ENCODE measurements around the gene ZBTB7C. TPM values are rescaled to one million over a fixed set of nuclear protein-coding genes. Genes with fewer than 3 reads are reported as not detected.

ZBTB7C gene
- total and polyA plus RNA-seq, 2 of the 8 experiments (the other 6 are each of a cell fraction or from before 2014, with no cell fraction given), result 0.15 to 0.45 TPM

- TF ChIP-seq, protein P1, sequence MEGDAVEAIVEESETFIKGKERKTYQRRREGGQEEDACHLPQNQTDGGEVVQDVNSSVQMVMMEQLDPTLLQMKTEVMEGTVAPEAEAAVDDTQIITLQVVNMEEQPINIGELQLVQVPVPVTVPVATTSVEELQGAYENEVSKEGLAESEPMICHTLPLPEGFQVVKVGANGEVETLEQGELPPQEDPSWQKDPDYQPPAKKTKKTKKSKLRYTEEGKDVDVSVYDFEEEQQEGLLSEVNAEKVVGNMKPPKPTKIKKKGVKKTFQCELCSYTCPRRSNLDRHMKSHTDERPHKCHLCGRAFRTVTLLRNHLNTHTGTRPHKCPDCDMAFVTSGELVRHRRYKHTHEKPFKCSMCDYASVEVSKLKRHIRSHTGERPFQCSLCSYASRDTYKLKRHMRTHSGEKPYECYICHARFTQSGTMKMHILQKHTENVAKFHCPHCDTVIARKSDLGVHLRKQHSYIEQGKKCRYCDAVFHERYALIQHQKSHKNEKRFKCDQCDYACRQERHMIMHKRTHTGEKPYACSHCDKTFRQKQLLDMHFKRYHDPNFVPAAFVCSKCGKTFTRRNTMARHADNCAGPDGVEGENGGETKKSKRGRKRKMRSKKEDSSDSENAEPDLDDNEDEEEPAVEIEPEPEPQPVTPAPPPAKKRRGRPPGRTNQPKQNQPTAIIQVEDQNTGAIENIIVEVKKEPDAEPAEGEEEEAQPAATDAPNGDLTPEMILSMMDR (IDR thresholded peaks at IDR 0.05; ENCODE audit: control extremely low read depth in 1 of 3, insufficient read depth in 1 of 3, low read depth in 1 of 3, low read length in 3 of 3), result peak in 1 of 3 experiments; percentile 28; a peak in 1 of 4 replicates
- TF ChIP-seq ASH2L (IDR thresholded peaks at IDR 0.05; ENCODE audit: low read length) (peak; percentile 74), POLR2A (IDR thresholded peaks at IDR 0.05; ENCODE audit: control extremely low read depth in 1 of 2, low read depth in 2 of 2, low read length in 2 of 2) (peak in 1 of 2 experiments; percentile 53; a peak in 1 of 3 replicates), CBX8 (IDR thresholded peaks at IDR 0.05; ENCODE audit: borderline replicate concordance, low read depth, low read length) (no peak), CHD1 (IDR thresholded peaks at IDR 0.05; ENCODE audit: low read depth, low read length) (no peak), SIRT6 (IDR thresholded peaks at IDR 0.05; ENCODE audit: low read length) (no peak), BACH1 (IDR thresholded peaks at IDR 0.05; ENCODE audit: low read length) (no peak)
Observed at GRCh38 chr18:48100651-48101165, 308.5 kb downstream of the ZBTB7C start (continued).
